ENCODE results near the gene TEX10. TPM values are rescaled to one million over a fixed set of nuclear protein-coding genes. Genes with fewer than 3 reads are reported as not detected.

Gene TEX10
- polyA plus RNA-seq, 1 of the 3 experiments (the other 2 are of a cell fraction), result 12.7 TPM

Other genes starting within 250 kb of the TEX10 start
- gene MSANTD3, start 74.2 kb upstream of the TEX10 start, polyA plus RNA-seq (2012; rRNA removed), result 42.3 and 48.3 TPM in 2 replicates
- gene TMEFF1, start 120.2 kb upstream of the TEX10 start, polyA plus RNA-seq (2012; rRNA removed), result 2.1 and 2.5 TPM in 2 replicates
- 0.54 and 0.73 TPM in 2 replicates for gene CAVIN4, start 225.1 kb upstream of the TEX10 start, polyA plus RNA-seq (2012; rRNA removed)